ENCODE results near the gene NTN1. TPM values are rescaled to one million over a fixed set of nuclear protein-coding genes. Genes with fewer than 3 reads are reported as not detected.

Gene NTN1
- total RNA-seq, 1 donor from 2014 or later, result 2.5 TPM

GRCh38 chr17:9169116-9169515 is 147.8 kb downstream of the NTN1 start:
- no peak overlapping the region for H3K4me3 Mint-ChIP-seq
- no peak for DNase-seq (ENCODE audit: low spot score in 2 of 2, unreplicated experiment in 2 of 2)

DNA sequence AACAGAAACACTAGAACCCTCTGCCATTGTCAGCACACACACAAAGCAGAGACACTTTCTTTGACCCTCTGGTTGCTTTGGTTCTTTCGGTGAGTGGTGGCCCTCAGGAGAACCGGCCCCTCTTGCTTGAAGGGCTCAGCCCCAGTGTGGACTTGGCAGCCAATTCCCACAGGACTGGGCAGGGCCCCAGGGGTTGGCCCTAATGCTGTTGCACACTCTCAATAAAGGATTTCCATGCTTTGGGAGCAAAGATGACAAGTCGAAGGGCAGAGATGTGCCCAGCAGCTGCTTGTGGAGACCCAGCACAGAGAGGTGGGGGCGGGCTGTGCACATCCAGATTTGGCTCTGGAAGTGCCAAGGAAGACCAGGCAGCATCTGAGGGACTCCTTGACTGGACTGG is 149.0 kb downstream of the NTN1 start:
- DNase-seq (ENCODE audit: low spot score in 2 of 2, unreplicated experiment in 2 of 2), result no peak
- TF ChIP-seq, protein P1, sequence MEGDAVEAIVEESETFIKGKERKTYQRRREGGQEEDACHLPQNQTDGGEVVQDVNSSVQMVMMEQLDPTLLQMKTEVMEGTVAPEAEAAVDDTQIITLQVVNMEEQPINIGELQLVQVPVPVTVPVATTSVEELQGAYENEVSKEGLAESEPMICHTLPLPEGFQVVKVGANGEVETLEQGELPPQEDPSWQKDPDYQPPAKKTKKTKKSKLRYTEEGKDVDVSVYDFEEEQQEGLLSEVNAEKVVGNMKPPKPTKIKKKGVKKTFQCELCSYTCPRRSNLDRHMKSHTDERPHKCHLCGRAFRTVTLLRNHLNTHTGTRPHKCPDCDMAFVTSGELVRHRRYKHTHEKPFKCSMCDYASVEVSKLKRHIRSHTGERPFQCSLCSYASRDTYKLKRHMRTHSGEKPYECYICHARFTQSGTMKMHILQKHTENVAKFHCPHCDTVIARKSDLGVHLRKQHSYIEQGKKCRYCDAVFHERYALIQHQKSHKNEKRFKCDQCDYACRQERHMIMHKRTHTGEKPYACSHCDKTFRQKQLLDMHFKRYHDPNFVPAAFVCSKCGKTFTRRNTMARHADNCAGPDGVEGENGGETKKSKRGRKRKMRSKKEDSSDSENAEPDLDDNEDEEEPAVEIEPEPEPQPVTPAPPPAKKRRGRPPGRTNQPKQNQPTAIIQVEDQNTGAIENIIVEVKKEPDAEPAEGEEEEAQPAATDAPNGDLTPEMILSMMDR (IDR thresholded peaks at IDR 0.05; ENCODE audit: unreplicated experiment), result no peak
- H3K9me3 Mint-ChIP-seq, result no peaks in the 10 kb centered on the region
- no peaks in the 10 kb centered on the region for H3K36me3 Mint-ChIP-seq
- H3K27me3 Mint-ChIP-seq (ENCODE audit: low read depth), result peaks cover 14% of the 10 kb centered on the region
- peaks cover 2% of the 10 kb centered on the region for H3K4me1 Mint-ChIP-seq
- H3K4me3 Mint-ChIP-seq, result no peak overlapping the region
- H3K27ac Mint-ChIP-seq, result no peak overlapping the region

More at GRCh38 chr17:9169116-9169515, 147.8 kb downstream of the NTN1 start:
- H3K27me3 Mint-ChIP-seq (ENCODE audit: low read depth), result peaks cover 14% of the 10 kb centered on the region
- TF ChIP-seq, protein P1 (IDR thresholded peaks at IDR 0.05; ENCODE audit: unreplicated experiment), result no peak
- no peak overlapping the region for H3K27ac Mint-ChIP-seq
- no peaks in the 10 kb centered on the region for H3K36me3 Mint-ChIP-seq
- H3K9me3 Mint-ChIP-seq, result no peaks in the 10 kb centered on the region
- H3K4me1 Mint-ChIP-seq, result peaks cover 2% of the 10 kb centered on the region

- no peak for DNase-seq (ENCODE audit: low spot score in 2 of 2, unreplicated experiment in 2 of 2)
- Mint-ChIP-seq H3K9me3 (no peaks in the 10 kb centered on the region), H3K27me3 (ENCODE audit: low read depth) (peaks cover 14% of the 10 kb centered on the region), H3K27ac (no peak overlapping the region), H3K36me3 (no peaks in the 10 kb centered on the region), H3K4me1 (peaks cover 2% of the 10 kb centered on the region), H3K4me3 (no peak overlapping the region)
- TF ChIP-seq, protein P1 (IDR thresholded peaks at IDR 0.05; ENCODE audit: unreplicated experiment), result no peak
Observed at GRCh38 chr17:9170853-9171252, 149.5 kb downstream of the NTN1 start.

DNA sequence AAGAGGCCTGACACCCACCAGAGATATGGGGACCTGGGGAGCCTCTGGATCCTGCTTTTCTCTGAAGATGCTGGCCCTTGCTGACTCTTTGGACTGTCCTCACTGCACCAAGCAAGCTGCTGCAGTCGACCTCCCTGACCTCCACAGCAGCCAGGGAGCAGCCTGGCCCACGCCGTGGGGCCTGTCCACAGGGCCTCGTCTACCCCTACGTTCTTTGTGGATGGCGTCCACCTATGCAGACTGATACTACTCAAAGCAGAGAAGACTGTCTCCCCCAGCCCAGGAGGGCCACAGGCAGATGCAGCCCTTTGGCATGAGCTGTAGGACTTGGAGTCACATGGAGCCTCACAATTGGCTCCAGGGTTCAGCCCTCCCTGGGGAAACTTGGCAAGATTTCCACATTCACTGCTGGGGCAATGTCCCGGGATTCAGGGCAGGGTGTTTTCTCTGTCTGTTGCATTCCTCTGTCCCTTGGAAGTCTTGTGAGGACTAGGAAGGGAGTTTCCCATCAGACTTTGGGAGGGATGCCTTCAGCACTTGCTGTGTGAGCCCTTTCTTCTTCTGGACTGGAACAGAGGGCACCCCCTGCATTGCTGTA is 152.2 kb downstream of the NTN1 start:
- Mint-ChIP-seq H3K9me3 (no peaks in the 10 kb centered on the region), H3K27ac (no peak overlapping the region), H3K4me3 (no peak overlapping the region), H3K27me3 (ENCODE audit: low read depth) (peaks cover 12% of the 10 kb centered on the region), H3K4me1 (peaks cover 5% of the 10 kb centered on the region), H3K36me3 (no peaks in the 10 kb centered on the region)
- TF ChIP-seq, protein P1 (IDR thresholded peaks at IDR 0.05; ENCODE audit: unreplicated experiment), result no peak
- no peak for DNase-seq (ENCODE audit: low spot score in 2 of 2, unreplicated experiment in 2 of 2)

GRCh38 chr17:9174312-9174711 is 153.0 kb downstream of the NTN1 start:
- H3K27me3 Mint-ChIP-seq (ENCODE audit: low read depth), result peaks cover 7% of the 10 kb centered on the region

More at GRCh38 chr17:9174312-9174711, 153.0 kb downstream of the NTN1 start:
- Mint-ChIP-seq H3K4me1 (peaks cover 9% of the 10 kb centered on the region), H3K9me3 (no peaks in the 10 kb centered on the region), H3K36me3 (no peaks in the 10 kb centered on the region), H3K27ac (no peak overlapping the region), H3K4me3 (no peak overlapping the region)
- TF ChIP-seq, protein P1 (IDR thresholded peaks at IDR 0.05; ENCODE audit: unreplicated experiment), result no peak
- DNase-seq (ENCODE audit: low spot score in 2 of 2, unreplicated experiment in 2 of 2), result no peak
